GM18909 (cell line): ENCODE data around the gene SUGP2.
"Not testable (repeated sequence)": the region's sequence is repeated elsewhere in the genome, so short reads cannot be mapped to it uniquely, and the experiment has no call there.

ENCODE experiments used
- ATAC-seq: cut with Tn5 transposase; IDR thresholded peaks from one replicate; pipeline ENCODE4 v1.9.1; 2021; ENCODE audit warnings: mild to moderate bottlenecking; ENCODE audit not compliant: unreplicated experiment, poor library complexity

SUGP2 gene

GRCh38 chr19:18961767-18962620, 71.3 kb downstream of the SUGP2 start:
- no peak for ATAC-seq

DNA sequence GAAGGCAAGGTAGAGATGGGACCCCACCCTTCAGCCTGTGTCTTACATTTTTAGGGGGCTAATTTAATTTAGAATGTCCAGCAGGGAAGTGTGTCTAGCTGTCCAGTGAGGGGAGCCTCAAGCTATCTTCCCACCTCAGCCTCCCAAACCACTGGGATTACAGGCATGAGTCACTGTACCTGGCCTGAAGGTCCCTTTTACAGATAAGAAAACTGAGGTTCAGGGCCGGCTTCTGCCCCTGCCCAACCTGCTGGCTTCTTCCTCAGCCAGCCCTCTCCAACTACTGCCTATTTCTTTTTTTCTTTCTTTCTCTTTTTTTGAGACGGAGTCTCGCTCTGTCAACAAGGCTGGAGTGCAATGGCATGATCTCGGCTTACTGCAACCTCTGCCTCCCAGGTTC, 72.9 kb downstream of the SUGP2 start:
- ATAC-seq: no peak

GRCh38 chr19:18955042-18955441, 78.3 kb downstream of the SUGP2 start:
- ATAC-seq: no peak

GRCh38 chr19:18954094-18954493, 79.2 kb downstream of the SUGP2 start:
- no peak for ATAC-seq

DNA sequence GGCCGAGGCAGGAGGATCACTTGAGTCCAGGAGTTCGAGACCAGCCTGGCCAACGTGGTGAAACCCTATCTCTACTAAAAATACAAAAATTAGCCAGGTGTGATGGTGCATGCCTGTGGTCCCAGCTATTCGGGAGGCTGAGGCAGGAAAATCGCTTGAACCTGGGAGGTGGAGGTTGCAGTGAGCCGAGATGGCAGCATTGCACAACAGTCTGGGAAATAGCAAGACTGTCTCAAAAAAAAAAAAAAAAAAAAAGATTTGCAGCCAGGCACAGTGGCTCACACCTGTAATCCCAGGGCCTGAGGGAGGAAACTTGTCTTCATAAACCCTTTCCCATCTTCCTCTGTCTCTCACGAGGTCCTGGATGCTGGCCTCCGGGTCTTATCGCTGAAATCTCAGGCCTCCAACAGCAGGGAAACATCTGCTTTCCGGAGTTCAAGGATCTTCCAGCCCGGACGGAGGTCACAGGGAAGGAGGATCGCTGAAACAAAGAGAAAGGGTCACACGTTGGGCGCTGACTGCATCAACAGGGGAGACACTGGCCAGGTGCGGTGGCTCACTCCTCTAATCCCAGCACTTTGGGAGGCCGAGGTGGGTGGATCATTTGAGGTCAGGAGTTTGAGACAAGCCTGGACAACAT, 80.8 kb downstream of the SUGP2 start:
- not testable (repeated sequence) for ATAC-seq

DNA sequence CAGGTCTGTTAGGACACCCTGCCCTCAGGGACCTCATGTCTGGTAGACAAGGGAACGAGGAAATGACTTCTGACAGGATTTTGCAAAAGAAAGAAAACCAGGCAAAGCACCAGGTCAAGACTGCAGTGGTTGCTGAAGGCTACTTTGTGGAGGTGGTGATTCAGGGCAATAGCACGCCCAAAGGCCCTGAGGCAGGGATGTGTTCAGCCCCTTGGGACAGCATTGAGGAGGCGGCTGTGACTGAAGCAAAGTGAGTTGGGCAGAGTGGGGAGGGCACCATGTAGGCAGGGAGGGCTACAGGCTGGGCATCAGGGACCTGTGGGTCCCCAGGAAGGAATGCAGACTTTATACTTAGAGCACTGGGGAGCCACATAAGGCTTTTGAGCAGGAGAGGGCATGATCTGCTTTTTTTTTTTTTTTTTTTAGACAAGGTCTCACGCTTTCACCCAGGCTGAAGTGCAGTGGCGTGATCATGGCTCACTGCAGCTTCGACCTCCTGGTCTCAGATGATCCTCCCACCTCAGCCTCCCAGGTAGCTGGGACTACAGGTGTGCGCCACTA, 81.5 kb downstream of the SUGP2 start:
- no peak for ATAC-seq

DNA sequence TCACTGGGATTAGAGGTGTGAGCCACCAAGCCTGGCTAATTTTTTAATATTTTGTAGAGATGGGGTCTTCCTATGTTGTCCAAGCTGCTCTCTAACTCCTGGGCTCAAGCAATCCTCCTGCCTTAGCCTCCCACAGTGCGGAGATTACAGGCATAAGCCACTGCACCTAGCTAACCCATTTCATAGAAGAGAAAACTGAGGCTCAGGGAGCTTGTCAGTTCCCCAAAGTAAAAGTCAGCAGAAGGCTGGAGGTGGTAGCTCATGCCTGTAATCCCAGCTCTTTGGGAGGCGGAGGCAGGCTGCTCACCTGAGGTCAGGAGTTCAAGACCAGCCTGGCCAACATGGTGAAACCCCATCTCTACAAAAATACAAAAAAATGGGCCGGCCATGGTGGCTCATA, 83.5 kb downstream of the SUGP2 start:
- no peak for ATAC-seq

GRCh38 chr19:18948976-18949356, 84.4 kb downstream of the SUGP2 start:
- ATAC-seq: no peak

- no peak for ATAC-seq
These were observed 85.0 kb downstream of the SUGP2 start for GRCh38 chr19:18948075-18948975.

DNA sequence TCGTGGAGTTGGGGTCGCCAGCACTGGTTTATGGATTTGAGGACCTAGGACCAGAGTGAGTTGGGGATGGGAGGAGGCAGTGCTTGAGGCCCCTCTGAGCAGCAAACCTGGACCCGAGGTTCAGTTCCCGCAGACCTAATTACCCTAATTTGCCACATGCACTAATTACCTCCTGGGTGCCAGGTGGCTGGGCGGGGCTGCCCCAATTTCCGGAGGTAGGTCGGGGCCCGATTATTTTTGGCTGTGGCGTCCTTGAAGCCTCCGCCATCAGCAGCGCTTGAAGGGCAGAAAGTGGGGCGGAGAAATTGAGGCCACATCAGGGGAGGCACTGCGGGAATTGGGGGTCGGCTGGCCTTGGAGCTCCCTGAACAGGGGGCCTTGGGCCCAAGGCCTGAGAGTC, 86.4 kb downstream of the SUGP2 start:
- no peak for ATAC-seq

DNA sequence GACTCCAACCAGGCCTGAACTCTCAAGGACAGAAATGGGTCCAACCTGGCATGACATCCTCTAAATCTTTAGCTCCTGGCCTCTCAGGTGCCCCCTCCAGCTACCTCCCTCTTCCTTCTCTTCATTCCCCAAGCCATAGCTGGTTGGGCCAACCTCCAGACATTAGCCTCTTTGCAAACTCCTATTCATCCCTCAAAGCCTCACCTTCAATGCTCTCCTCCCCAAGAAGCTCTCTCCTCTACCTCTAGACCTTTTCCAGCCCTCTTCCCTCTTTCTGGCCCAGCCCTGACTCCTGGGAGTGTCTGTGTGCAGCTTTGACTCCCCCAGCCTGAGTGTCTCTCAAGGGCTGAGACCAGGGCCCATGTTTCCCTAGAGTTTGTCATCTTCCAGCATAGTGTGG, 87.0 kb downstream of the SUGP2 start:
- ATAC-seq: no peak

GRCh38 chr19:18945297-18945696, 88.0 kb downstream of the SUGP2 start:
- ATAC-seq: no peak

DNA sequence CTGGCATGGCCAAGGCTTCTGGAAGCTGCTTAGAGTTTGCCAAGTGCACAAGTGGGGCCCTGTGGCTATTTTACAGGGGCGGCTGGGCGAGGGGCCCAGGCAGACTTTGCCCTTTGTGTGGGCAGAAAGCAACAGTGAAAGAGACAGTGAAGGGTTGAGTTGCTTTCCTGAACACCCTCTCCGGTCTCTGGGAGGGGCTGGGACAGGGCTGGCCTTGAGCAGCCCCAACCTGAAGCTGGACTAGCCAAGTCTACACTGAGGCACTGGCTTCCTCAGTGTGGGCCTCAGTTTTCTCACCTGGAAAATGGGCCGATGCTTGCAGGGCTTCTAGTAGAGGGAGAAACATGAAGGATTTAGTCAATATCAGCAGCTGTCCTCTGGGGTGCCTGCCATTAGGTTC, 89.9 kb downstream of the SUGP2 start:
- ATAC-seq: no peak

DNA sequence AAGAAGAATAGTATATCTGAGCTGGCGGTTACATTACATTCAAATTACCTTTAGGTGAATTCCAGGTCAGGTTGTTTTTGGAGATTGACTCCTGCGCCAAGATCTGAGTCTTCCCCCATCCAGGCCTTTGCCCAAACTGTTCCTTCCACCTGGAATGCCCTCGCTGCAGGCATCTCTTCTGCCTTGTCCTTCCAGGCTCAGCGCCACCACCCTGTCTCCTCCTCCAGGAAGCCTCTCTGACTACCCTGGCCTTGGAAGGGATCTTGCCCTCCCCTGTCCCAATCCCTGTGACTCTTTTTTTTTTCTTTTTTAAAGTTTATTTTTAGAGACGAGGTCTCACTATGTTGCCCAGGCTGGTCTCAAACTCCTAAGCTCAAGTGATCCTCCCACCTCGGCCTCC, 90.6 kb downstream of the SUGP2 start:
- no peak for ATAC-seq

DNA sequence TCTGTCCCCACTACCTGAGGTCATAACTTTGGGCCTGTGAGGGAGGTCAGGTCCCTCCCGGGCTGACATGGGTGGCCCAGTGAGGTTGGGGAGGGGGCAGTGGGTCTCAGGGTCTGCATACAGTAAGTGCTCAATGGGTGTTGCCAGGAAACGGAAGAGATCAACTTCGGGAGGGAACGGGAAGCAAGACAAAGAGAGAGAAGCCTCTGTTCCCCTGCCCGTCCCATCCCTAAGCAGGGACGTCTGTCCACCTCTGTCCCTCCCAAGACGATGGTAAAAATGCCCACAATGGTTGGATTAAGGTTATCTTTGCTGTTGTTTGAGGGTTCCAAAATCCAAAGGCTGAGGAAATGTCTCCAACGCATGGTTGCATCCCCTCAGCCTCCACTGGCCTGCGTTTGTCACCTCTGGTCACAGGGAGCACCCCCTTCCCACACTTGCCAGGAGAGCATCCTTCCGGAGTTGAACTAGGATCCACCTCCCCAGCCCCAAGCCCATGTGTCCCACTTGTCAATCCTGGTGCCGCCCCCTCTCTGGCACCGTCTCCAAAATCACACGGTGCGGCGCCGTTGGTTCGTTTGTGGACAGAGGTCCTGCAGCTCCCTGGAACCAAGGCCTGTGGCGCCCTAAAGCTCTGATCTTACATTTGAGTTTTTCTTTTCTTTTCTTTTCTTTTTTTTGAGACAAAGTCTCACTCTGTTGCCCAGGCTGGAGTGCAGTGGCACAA, 91.5 kb downstream of the SUGP2 start:
- ATAC-seq: no peak
